GM19035 (cell line): ENCODE measurements around the gene NELL2.
"Not testable (repeated sequence)": the region's sequence is repeated elsewhere in the genome, so short reads cannot be mapped to it uniquely, and the experiment has no call there.

ENCODE experiments used
- ATAC-seq: cut with Tn5 transposase; IDR thresholded peaks from one replicate; pipeline ENCODE4 v1.9.1; 2021; ENCODE audit not compliant: unreplicated experiment

The NELL2 gene

GRCh38 chr12:44875954-44876543, at the start of gene NELL2:
NELL2 (minus strand) TSS chr12:44876315; CDS start chr12:44875869, 446 bp downstream.
- peak; percentile 66 for ATAC-seq

GRCh38 chr12:44921736-44922135, 45.6 kb upstream of the NELL2 start:
- ATAC-seq = no peak

GRCh38 chr12:44917141-44917540, 41.0 kb upstream of the NELL2 start:
- ATAC-seq = no peak

GRCh38 chr12:44915958-44916357, 39.8 kb upstream of the NELL2 start:
- no peak for ATAC-seq

DNA sequence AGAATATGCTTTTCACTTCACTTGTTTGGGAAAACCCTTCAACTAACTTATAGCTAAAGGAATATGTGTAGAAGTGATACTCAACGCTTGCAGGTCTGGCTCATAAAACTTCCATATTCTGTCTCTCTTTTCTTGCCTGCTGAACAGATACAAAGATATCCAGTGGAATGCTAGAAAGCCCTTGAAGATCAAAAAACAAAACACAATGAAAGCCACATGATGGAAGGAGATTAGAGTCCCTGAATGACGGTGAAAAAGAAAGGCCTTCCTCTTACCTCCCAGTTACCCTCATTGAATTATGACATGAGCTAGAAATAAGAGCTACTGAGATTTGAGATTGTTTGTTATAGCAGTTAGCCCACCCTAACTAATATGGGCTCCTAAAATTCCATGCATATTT, 28.2 kb upstream of the NELL2 start:
- no peak for ATAC-seq

GRCh38 chr12:44898108-44898507, 22.0 kb upstream of the NELL2 start:
- not testable (repeated sequence) for ATAC-seq

DNA sequence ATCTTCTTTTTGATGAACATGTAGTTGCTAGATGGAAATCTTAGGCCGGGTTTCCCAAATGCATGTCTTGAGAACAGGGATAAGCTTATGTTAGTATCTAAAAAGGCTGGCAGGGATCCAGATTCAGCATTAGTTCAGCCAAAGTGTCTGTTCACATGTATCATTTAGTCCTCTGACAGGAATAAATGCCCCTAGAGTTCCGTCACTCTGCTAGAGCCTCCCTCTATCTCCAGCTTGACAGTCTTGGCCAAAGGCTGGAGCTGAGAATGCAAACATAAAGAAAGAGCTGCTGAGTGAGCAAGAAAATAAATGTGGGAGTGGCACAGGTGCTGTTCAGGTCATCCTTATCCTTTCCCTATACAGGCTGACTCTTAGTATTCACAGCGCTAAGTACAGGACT, 13.8 kb upstream of the NELL2 start:
- no peak for ATAC-seq

DNA sequence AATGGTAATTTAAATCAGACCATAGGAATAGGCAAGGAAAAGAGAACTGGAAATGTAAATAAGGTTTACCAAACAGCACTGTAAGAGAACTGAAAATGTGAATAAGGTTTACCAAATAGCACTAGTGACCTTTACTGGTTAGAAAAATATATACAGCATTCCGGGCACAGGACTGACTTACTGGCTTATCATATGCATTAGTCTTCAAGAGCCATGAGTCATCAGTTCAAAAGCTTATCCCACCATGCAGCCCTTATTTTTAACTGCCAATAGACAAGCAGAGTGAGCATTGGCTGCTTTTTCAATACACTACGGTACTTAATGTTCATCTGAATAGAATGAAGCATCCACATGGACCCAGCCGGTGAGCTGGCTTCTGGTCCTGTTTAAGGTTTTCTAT, 13.0 kb upstream of the NELL2 start:
- ATAC-seq = no peak

DNA sequence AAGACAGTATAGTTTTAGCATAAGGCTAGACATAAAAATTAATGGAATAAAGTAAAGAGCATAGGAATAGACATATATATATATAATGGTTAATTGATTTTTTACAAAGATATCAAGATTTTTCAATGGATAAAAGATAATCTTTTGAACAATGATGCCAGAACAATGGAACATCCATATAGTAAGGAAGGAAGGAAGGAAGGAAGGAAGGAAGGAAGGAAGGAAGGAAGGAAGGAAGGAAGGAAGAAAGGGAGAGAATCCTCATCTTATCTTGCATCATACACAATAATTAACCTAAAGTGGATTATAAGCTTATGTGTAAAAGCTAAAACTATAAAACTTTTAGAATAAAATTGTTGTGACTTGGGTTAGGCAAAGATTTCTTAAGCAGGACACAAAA, 9.8 kb upstream of the NELL2 start:
- no peak for ATAC-seq

DNA sequence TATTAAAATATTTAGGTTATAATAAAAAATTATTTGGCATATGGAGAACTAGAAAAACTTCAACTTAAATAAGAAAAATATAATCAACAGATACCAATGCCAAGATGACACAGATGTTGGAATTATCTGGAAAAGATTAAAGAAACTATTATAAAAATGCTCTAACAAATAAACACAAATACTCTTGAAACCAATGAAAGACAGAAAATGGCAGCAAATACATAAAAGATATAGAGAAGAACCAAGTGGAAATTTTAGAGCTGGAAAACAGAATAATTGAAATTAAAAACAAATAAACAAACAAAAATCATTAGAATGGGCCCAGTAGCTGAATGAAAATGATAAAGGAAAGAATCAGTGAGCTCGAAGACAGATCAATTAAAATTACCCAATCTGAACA, 5.1 kb upstream of the NELL2 start:
- no peak for ATAC-seq

DNA sequence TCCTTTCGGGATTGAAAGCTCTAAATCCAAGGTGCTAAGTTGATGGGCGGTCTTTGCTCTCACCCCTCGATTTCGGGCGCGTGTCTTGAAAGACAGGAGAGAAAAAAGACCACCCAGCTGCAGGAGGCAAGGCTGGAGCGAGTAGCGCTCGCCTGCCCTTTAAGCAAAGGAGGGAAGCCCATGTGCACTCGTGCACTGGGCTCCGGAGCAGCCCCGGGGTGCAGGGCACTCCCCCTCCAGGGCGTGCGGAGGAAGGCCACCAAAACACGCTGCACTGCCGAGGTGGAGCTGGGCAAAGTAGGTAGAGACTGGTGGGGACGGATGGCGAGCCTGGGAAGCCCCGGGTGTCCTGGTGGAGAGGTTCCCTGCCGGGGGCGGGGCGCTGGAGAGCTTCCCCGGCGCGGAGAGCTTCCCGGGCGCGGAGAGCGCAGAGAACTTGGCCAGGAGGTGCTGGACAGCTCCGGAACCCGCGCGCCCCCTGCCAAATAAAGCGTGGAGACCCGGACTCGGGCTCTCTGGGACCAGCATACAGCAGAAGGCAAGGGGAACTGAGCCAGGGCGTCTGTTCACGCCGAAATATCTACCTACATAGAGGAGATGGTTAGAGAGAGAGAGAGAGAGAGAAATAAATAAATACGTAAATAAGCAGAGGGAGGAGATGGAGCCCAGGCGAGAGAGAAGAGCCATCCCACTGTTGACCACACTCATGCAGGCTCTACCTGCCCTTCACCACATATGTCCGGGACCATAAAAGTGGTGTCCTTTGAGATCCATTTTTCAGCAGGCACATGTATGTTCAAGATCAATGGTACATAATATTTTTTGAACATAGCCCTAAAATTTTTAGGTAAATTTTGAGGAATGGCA, 662 bp upstream of the NELL2 start:
- peak; percentile 58 for ATAC-seq

DNA sequence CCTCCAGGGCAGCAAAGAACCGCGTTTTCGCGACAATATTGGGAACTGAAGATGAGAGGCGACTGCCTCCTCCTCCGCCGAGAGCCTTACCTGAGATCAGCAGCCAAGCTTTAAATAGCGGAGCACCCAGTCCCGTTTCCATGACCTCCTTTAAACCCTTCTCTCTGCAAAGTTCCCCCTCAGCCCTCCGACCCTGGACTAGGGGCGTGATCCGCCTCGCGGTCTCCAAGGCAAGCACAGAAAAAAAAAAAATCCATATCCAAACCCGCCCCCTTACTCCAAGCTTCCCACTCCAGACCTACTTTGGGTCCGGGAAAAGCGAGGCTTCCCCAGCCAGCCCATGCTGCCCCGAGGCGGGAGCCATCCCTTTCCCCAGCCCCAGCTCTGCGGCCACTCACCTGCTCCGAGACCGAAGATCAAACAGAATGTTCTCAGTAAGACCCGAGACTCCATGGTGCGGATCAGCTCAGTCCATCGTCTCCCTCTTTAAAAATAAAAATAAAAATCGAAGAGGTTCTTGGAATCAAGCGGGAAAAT, 630 bp downstream of the NELL2 start:
- ATAC-seq = no peak

GRCh38 chr12:44874981-44875416, 1.1 kb downstream of the NELL2 start:
- no peak for ATAC-seq

- ATAC-seq = no peak
Measured at GRCh38 chr12:44873898-44874297, 2.2 kb downstream of the NELL2 start.

DNA sequence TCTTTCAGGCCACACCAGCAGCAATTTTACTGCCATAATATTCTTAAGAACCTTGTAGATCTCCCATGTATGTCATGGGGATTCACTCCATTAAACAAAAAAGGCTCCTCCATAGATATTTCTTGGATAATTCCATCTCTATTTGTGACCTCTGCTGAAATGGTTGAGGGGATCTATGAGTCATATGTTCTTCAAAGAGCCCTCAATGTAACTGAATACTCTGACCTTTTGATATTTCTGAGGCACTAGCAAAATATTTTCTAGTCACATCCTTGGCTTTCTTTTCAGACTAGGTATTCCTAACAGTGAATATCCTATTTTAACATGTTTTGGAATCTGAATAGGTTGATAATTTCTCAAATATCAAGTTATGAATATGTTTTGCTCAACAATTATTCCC, 6.6 kb downstream of the NELL2 start:
- ATAC-seq = no peak

DNA sequence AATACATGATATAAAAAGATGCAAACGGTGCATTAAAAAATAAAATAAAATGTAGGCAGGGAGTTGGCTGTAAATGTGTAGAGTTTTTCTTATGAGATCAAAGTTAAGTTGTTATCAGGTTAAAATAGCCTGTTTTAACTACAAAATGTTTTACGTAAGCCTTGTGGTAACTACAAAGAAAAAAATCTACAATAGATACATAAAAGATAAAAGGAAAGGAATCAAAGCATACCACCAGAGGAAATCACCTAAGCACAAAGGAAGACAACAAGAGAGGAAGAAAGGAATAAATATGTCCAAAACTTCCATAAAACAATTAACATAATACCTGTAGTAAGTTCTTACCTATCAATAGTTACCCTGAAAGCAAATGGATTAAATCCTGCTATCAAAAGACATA, 12.2 kb downstream of the NELL2 start:
- ATAC-seq = no peak

DNA sequence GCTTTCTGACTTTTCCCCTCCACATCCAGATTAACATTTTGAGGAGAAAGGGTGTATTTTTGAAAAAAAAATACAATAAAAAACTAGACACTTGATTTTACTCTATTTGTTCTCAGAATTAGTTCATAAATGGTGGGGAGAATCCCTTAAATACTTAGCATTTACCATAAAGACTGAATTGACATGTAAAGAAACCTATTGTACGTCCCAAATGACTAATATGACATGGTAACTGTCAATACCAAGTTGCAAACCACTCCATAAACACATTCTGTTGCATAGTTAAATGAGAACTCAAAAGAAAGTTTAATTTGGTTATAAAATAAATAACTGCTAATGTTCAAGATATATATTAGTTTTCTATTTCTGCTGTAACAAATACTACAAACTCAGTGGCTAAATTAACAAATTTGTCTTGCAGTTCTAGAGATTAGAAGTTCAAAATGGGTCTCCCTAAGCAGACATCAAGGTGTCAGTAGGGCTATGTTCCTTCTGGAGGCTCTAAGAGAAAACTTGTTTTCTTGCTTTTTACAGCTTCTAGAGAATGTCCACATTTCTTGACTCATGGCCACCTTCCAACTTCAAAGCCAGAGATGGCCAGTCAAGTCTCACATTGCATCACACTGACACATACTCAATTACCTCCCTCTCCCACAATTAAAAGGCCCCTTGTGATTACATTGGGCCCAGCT, 16.0 kb downstream of the NELL2 start:
- no peak for ATAC-seq

GRCh38 chr12:44858226-44858855, 17.8 kb downstream of the NELL2 start:
- ATAC-seq = no peak

- no peak for ATAC-seq
Measured at GRCh38 chr12:44852483-44852882, 23.6 kb downstream of the NELL2 start.

DNA sequence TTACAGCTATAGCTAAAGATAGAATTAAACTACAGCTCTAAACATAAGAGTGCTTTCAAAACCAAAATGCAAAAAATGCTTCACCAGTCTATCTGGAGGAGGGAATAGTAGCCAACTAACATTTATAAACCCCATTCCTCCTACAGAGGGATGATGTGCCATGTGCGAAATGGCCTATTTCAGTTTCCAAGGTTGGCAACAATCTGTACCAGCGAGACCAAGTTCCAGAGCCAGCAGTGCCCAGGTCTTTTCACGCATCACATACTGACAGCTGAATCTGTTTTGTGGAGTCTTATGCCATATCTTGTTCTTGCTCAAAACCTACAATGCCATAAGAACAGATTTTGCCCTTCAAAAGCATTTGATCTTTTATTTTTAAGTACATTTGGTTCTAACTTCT, 24.5 kb downstream of the NELL2 start:
- ATAC-seq = no peak

GRCh38 chr12:44848703-44849085, 27.4 kb downstream of the NELL2 start:
- ATAC-seq = peak; percentile 63
